Subcutaneous abdominal adipose tissue (tissue), 5 donors: ENCODE measurements around the gene ZNF668.

Experiments used
- H3K27ac ChIP-seq: one replicate; pipeline ENCODE4 v1.7.0; 2013; ENCODE audit warnings: low read depth, mild to moderate bottlenecking, inconsistent platforms, low read length, moderate library complexity
- H3K27me3 ChIP-seq, 5 donors: one replicate each; pipeline ENCODE4 v1.7.0; 2013; ENCODE audit warnings: low read length in 5 of 5, inconsistent platforms in 1 of 5; ENCODE audit not compliant: control insufficient read depth in 5 of 5, insufficient read depth in 4 of 5
- H3K36me3 ChIP-seq, 5 donors: one replicate each; pipeline ENCODE4 v1.7.0; 2013; ENCODE audit warnings: low read length in 5 of 5; ENCODE audit not compliant: control insufficient read depth in 5 of 5, insufficient read depth in 5 of 5
- H3K4me1 ChIP-seq, 5 donors: one replicate each; pipeline ENCODE4 v1.7.0; 2013; ENCODE audit warnings: low read length in 5 of 5, mild to moderate bottlenecking in 3 of 5, moderate library complexity in 1 of 5; ENCODE audit not compliant: control insufficient read depth in 5 of 5, insufficient read depth in 5 of 5
- H3K4me3 ChIP-seq, 5 donors: one replicate each; pipeline ENCODE4 v1.7.0; 2013; ENCODE audit warnings: low read length in 5 of 5, low read depth in 1 of 5
- H3K9ac ChIP-seq, 5 donors: one replicate each; pipeline ENCODE4 v1.7.0; 2013; ENCODE audit warnings: low read length in 5 of 5, mild to moderate bottlenecking in 4 of 5, moderate library complexity in 3 of 5
- H3K9me3 ChIP-seq, 5 donors: one replicate each; pipeline ENCODE4 v1.7.0; 2013; ENCODE audit warnings: low read length in 5 of 5; ENCODE audit not compliant: control insufficient read depth in 5 of 5
- donor health status: healthy.
- donor health status: healthy.
- donor health status: healthy.
- donor health status: healthy.
- donor health status: healthy.

Gene ZNF668

GRCh38 chr16:31073970-31074813, at the start of gene ZNF668, which contains the start of gene ZNF646:
Gene ZNF668, minus strand, starts transcription at chr16:31074240. Its CDS starts 9,781 bp downstream, at chr16:31064459.
Gene ZNF646, plus strand, starts transcription at chr16:31074422. Its CDS starts 1,903 bp downstream, at chr16:31076325.
- H3K27me3 ChIP-seq = no peaks in the 10 kb centered on the region
- peak within 1 kb of the TSS; percentile 90 for H3K27ac ChIP-seq

DNA sequence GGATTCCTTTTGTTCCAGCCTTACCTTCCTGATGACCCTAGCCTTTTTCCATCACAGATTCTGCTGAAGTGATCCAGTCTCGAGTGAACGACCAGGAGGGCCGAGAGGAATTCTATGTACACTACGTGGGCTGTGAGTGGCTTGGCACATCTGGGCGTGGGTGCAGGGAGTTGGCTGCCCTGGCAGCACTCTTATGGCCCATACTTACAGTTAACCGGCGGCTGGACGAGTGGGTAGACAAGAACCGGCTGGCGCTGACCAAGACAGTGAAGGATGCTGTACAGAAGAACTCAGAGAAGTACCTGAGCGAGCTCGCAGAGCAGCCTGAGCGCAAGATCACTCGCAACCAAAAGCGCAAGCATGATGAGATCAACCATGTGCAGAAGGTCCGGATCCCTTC, 46.1 kb upstream of the ZNF668 start:
- H3K36me3 ChIP-seq = peaks cover 5 to 49% (median 36%) of the 10 kb centered on the region in 5 donors
- peaks cover 3 to 22% (median 13%) of the 10 kb centered on the region in 5 donors for H3K4me1 ChIP-seq
- H3K9me3 ChIP-seq = no peaks in the 10 kb centered on the region
- H3K27me3 ChIP-seq = no peaks in the 10 kb centered on the region
- H3K4me3 ChIP-seq = no peak overlapping the region
- no peak overlapping the region for H3K27ac ChIP-seq
- H3K9ac ChIP-seq = no peak overlapping the region

More at GRCh38 chr16:31073970-31074813, at the start of gene ZNF668, which contains the start of gene ZNF646:
- Histone ChIP-seq H3K9ac (peak within 1 kb of the TSS in 4 of 5 donors; percentile 89 to 96 (median 90)), H3K36me3 (peaks cover 0 to 32% (median 32%) of the 10 kb centered on the region in 5 donors), H3K9me3 (no peaks in the 10 kb centered on the region), H3K4me1 (peaks cover 9 to 33% (median 25%) of the 10 kb centered on the region in 5 donors), H3K4me3 (peak within 1 kb of the TSS; percentile 88 to 100 (median 99))

DNA sequence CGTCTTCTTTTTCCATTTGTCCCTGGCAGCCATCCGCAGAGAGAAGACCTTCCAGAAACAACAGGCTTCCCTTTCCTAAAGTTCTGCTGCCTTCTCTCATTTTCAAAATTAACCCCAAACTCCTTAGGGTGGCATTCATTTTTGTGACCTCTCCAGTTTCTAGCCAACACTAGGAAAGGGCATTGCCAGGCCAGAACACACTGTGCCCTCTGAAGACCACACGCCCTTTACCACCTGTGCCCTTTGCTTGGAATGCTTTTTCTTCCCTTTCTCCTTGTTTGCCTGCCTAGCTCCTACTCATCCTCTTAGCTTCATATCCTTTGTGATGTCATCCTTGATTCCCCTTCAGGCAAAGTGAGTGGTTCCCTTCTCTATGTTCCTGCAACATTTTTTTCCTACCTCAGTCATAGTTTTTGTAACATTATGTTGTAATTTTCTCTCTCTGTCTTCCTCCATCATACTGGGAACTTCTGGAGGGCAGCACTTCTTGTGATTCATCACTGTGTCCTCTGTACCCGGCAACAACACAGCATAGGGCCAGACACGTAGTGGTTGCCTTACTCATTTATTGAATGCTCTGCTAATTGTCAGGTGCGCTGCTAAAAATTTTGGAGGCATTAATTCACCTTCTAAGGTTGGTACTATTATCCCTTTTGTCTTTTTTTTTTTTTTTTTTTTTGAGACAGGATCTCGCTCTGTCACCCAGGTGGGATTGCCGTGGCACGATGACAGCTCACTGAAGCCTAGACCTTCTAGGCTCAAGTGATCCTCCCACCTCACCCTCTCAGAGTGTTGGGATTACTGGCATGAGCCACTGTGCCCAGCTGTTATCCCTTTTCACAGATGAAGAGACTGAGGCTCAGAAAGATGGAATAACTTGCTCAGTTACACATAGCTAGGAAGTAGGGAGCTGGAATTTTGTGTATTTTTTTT, 44.4 kb upstream of the ZNF668 start:
- H3K9ac ChIP-seq = peak overlapping the region; percentile 67 to 93 (median 89)
- no peaks in the 10 kb centered on the region for H3K9me3 ChIP-seq
- no peaks in the 10 kb centered on the region for H3K27me3 ChIP-seq
- peak overlapping the region; percentile 98 for H3K27ac ChIP-seq
- H3K36me3 ChIP-seq = peaks cover 5 to 38% (median 27%) of the 10 kb centered on the region in 5 donors
- H3K4me1 ChIP-seq = peaks cover 7 to 31% (median 16%) of the 10 kb centered on the region in 5 donors
- peak overlapping the region; percentile 67 to 93 (median 81) for H3K4me3 ChIP-seq

DNA sequence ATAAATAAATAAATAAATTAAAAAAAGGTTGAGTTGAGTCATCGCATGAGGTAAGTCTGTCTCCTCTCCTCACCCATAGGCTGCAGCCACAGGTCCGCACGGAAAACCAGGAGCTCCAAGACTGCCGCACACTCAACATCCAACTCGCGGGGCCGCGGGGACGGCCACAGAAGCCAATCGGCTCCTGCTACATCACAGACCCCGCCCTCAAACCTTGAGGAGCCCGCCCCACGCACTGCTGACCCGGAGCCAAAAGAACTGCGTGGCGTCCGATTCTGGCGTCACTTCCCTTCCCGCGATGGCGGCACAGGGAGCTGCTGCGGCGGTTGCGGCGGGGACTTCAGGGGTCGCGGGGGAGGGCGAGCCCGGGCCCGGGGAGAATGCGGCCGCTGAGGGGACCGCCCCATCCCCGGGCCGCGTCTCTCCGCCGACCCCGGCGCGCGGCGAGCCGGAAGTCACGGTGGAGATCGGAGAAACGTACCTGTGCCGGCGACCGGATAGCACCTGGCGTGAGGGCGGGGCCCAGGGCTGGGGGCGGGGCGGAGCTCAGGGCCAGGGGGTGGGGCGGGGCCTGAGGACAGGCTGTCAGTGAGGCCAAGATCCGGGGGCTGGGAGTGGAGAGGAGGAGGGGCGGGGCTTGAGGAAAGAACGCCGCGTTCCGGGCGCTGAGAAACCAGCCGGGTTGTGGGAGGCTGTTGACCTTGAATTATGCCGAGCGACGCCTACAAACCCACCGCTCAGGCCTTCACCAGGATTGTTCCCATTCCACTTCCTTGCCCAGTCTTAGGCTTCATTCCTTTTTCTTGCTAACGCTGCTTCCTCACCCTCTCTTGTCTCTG, 43.6 kb upstream of the ZNF668 start, which contains the start of gene KAT8:
Gene KAT8 (plus strand): TSS at position 281 of the 839 bp plus-strand sequence. CDS start 18 bp downstream, at position 299.
- no peaks in the 10 kb centered on the region for H3K9me3 ChIP-seq
- peak within 1 kb of the TSS; percentile 73 to 93 (median 89) for H3K9ac ChIP-seq
- H3K4me3 ChIP-seq = peak within 1 kb of the TSS; percentile 67 to 93 (median 81)
- peaks cover 7 to 40% (median 25%) of the 10 kb centered on the region in 5 donors for H3K4me1 ChIP-seq
- H3K36me3 ChIP-seq = peaks cover 5 to 41% (median 30%) of the 10 kb centered on the region in 5 donors
- H3K27me3 ChIP-seq = no peaks in the 10 kb centered on the region
- H3K27ac ChIP-seq = peak within 1 kb of the TSS; percentile 98

- Histone ChIP-seq H3K4me1 (peaks cover 7 to 44% (median 33%) of the 10 kb centered on the region in 5 donors), H3K9ac (no peak overlapping the region), H3K4me3 (no peak overlapping the region), H3K27ac (peak overlapping the region; percentile 65), H3K27me3 (no peaks in the 10 kb centered on the region), H3K9me3 (no peaks in the 10 kb centered on the region), H3K36me3 (peaks cover 0 to 43% (median 35%) of the 10 kb centered on the region in 5 donors)
Measured at GRCh38 chr16:31114468-31114867, 40.4 kb upstream of the ZNF668 start.

DNA sequence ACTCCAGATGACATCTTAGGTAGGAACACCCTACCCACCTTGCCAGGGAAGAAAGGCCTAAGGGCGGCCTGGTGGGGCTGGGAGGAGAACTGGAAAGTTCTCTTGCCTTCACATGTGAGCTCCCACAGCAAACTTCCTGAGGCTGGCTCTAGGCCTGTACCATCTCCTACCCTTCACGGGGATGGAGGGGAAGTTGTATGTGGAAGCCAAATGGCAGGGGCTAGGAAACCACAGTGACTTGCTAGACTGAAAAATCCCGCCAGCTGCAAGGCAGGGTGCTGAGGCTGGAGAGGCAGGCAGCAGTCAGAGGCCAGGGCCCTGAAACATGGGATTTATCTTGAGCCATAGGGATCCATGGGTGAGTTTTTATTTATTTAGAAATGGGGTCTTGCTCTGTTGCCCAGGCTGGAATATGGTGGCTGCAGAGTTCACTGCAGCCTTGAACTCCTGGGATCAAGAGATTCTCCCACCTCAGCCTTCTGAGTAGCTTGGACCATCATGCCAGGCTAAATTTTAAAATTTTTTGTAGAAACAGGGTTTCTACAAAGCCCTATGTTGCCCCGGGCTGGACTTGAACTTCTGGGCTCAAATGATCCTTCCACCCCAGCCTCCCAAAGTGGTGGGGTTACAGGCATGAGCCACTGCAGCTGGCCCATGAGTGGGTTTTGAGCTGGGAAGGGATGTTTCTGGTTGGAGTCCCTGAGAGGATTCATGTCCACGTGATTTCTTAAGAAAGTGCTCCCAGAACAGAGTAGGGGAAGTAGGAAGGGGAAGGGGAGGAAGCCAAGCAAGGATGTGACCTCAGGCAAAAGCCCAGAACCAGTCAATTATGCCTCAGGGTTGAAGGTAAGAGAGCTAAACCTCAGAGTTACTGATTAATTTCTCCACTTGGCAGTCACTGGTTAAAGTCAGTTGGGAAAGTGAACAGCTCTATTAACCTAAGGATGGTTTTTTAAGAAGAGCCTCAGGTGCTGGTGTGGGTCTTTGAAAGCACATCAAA, 39.4 kb upstream of the ZNF668 start:
- H3K4me1 ChIP-seq = peaks cover 6 to 48% (median 36%) of the 10 kb centered on the region in 5 donors
- peaks cover 0 to 39% (median 38%) of the 10 kb centered on the region in 5 donors for H3K36me3 ChIP-seq
- no peaks in the 10 kb centered on the region for H3K9me3 ChIP-seq
- H3K4me3 ChIP-seq = no peak overlapping the region
- no peaks in the 10 kb centered on the region for H3K27me3 ChIP-seq
- H3K27ac ChIP-seq = peak overlapping the region; percentile 65
- peak overlapping the region in 2 of 5 donors; percentile 6 to 21 for H3K9ac ChIP-seq

- Histone ChIP-seq H3K27ac (peak overlapping the region; percentile 65), H3K9me3 (no peaks in the 10 kb centered on the region), H3K9ac (peak overlapping the region in 1 of 5 donors; percentile 6), H3K4me1 (peaks cover 5 to 49% (median 36%) of the 10 kb centered on the region in 5 donors), H3K27me3 (no peaks in the 10 kb centered on the region), H3K4me3 (no peak overlapping the region), H3K36me3 (peaks cover 0 to 39% (median 38%) of the 10 kb centered on the region in 5 donors)
Measured at GRCh38 chr16:31112711-31113110, 38.7 kb upstream of the ZNF668 start.

GRCh38 chr16:31111881-31112466, 37.9 kb upstream of the ZNF668 start:
- H3K9ac ChIP-seq = peak overlapping the region in 1 of 5 donors; percentile 6
- H3K27ac ChIP-seq = peak overlapping the region; percentile 65
- no peaks in the 10 kb centered on the region for H3K27me3 ChIP-seq
- no peaks in the 10 kb centered on the region for H3K9me3 ChIP-seq
- peaks cover 0 to 39% (median 38%) of the 10 kb centered on the region in 5 donors for H3K36me3 ChIP-seq
- peaks cover 6 to 48% (median 36%) of the 10 kb centered on the region in 5 donors for H3K4me1 ChIP-seq
- no peak overlapping the region for H3K4me3 ChIP-seq
